ENCODE measurements around the gene SCN8A.

SCN8A gene

GRCh38 chr12:51846271-51846691 lies 255.2 kb downstream of the SCN8A start:
- no peak overlapping the region for H3K4me3 ChIP-seq (replicated peaks; ENCODE audit: insufficient read depth, low read length)
- no peak for DNase-seq (ENCODE audit: low read depth in 1 of 2, low spot score in 1 of 2)
- H3K27ac ChIP-seq (replicated peaks), result no peak overlapping the region
- peaks cover 36% of the 10 kb centered on the region for H3K27me3 ChIP-seq (ENCODE audit: insufficient read depth, poor library complexity, severe bottlenecking)
- no peak for TF ChIP-seq POLR2AphosphoS5 (IDR thresholded peaks at IDR 0.05; ENCODE audit: low read depth)
- no peak for TF ChIP-seq REST (IDR thresholded peaks at IDR 0.05; ENCODE audit: insufficient replicate concordance, low read depth)
- TF ChIP-seq GABPA (IDR thresholded peaks at IDR 0.05; ENCODE audit: low read depth), result no peak
- TF ChIP-seq CTCF (IDR thresholded peaks at IDR 0.05; ENCODE audit: insufficient read depth, low read length), result no peak

GRCh38 chr12:51846911-51847642 lies 256.0 kb downstream of the SCN8A start:
- TF ChIP-seq REST (IDR thresholded peaks at IDR 0.05; ENCODE audit: insufficient replicate concordance, low read depth), result no peak
- no peak for TF ChIP-seq POLR2AphosphoS5 (IDR thresholded peaks at IDR 0.05; ENCODE audit: low read depth)
- no peak for TF ChIP-seq GABPA (IDR thresholded peaks at IDR 0.05; ENCODE audit: low read depth)
- no peak for TF ChIP-seq SPI1 (IDR thresholded peaks at IDR 0.05; ENCODE audit: borderline replicate concordance, low read depth)
- no peak for TF ChIP-seq CTCF (IDR thresholded peaks at IDR 0.05; ENCODE audit: insufficient read depth, low read length)
- Histone ChIP-seq H3K27ac (replicated peaks) (no peak overlapping the region), H3K4me3 (replicated peaks; ENCODE audit: insufficient read depth, low read length) (no peak overlapping the region), H3K27me3 (ENCODE audit: insufficient read depth, poor library complexity, severe bottlenecking) (peaks cover 38% of the 10 kb centered on the region)
- DNase-seq (ENCODE audit: low read depth in 1 of 2, low spot score in 1 of 2), result no peak

- Histone ChIP-seq H3K4me3 (replicated peaks; ENCODE audit: insufficient read depth, low read length) (no peak overlapping the region), H3K27me3 (ENCODE audit: insufficient read depth, poor library complexity, severe bottlenecking) (peaks cover 38% of the 10 kb centered on the region), H3K27ac (replicated peaks) (no peak overlapping the region)
- TF ChIP-seq SPI1 (IDR thresholded peaks at IDR 0.05; ENCODE audit: borderline replicate concordance, low read depth) (no peak), CTCF (IDR thresholded peaks at IDR 0.05; ENCODE audit: insufficient read depth, low read length) (no peak), POLR2AphosphoS5 (IDR thresholded peaks at IDR 0.05; ENCODE audit: low read depth) (no peak), GABPA (IDR thresholded peaks at IDR 0.05; ENCODE audit: low read depth) (no peak), REST (IDR thresholded peaks at IDR 0.05; ENCODE audit: insufficient replicate concordance, low read depth) (no peak)
- no peak for DNase-seq (ENCODE audit: low read depth in 1 of 2, low spot score in 1 of 2)
Observed at GRCh38 chr12:51847643-51848325, 256.8 kb downstream of the SCN8A start.

Data from HL-60 (cell line).